K562 (cell line): Measurements from ENCODE around the gene INSR. TPM values are rescaled to one million over a fixed set of nuclear protein-coding genes. Genes with fewer than 3 reads are reported as not detected.
A peak's percentile ranks its signal among the peaks of the same experiment; 100 is the strongest.

ENCODE experiments used
- ARNT ChIP-seq, 2 experiments: fragments of 450-650 bp; IDR thresholded peaks; 2 replicates each; pipeline ENCODE4 v1.6.1; 2016; ENCODE audit warnings: mild to moderate bottlenecking in 1 of 2
- ELF4 ChIP-seq: fragments of 450-650 bp; formaldehyde crosslinking; IDR thresholded peaks from 2 replicates; pipeline ENCODE4 v1.4.0; 2022; ENCODE audit warnings: missing genetic modification characterization
- FOXK1 ChIP-seq: sonication (generic); formaldehyde crosslinking; IDR thresholded peaks from 2 replicates; pipeline ENCODE4 v1.8.0; 2022; ENCODE audit warnings: missing genetic modification reagents, mild to moderate bottlenecking, borderline replicate concordance
- MCM7 ChIP-seq, 2 experiments: fragments of 450-650 bp; IDR thresholded peaks; 2 replicates each; pipeline ENCODE4 v1.6.1; 2016 to 2018
- MTA2 ChIP-seq: fragments of 450-650 bp; IDR thresholded peaks from 2 replicates; pipeline ENCODE4 v1.6.1; 2016; ENCODE audit warnings: low read depth
- RREB1 ChIP-seq: fragments of 250-450 bp; sonication (Bioruptor Pico); IDR thresholded peaks from 2 replicates; pipeline ENCODE4 v1.4.0; 2020
- SMAD3 ChIP-seq: fragments of 450-650 bp; formaldehyde crosslinking; conservative IDR thresholded peaks from 2 replicates; pipeline ENCODE4 v1.4.0; 2020; ENCODE audit warnings: mild to moderate bottlenecking
- TOE1 ChIP-seq, 2 experiments: fragments of 450-650 bp in 1 of 2; sonication (generic) in 1 of 2; formaldehyde crosslinking in 1 of 2; IDR thresholded peaks; 2 replicates each; pipeline versions ENCODE4 v1.7.1 to v1.8.0; 2016 to 2022; ENCODE audit warnings: borderline replicate concordance in 2 of 2, mild to moderate bottlenecking in 2 of 2, antibody characterized with exemption in 1 of 2, inconsistent platforms in 1 of 2, low read depth in 1 of 2, missing genetic modification reagents in 1 of 2, moderate library complexity in 1 of 2
- YY1 ChIP-seq, 3 experiments: IDR thresholded peaks; 2 replicates each; pipeline ENCODE4 v1.6.1; 2011; ENCODE audit warnings: low read length in 2 of 3, mild to moderate bottlenecking in 2 of 3, moderate library complexity in 2 of 3, borderline replicate concordance in 1 of 3, control low read depth in 1 of 3, low read depth in 1 of 3; ENCODE audit not compliant: insufficient read depth in 3 of 3, insufficient replicate concordance in 2 of 3, control insufficient read depth in 1 of 3, insufficient read length in 1 of 3; ENCODE audit errors: extremely low read depth in 1 of 3
- ZNF12 ChIP-seq: sonication (generic); formaldehyde crosslinking; IDR thresholded peaks from 2 replicates; pipeline ENCODE4 v1.4.0; 2020; ENCODE audit warnings: mild to moderate bottlenecking, missing genetic modification reagents
- polyA plus RNA-seq, 8 experiments: library from polyadenylated mRNA; depleted of rRNA in 4 of 8; stranded (reverse) in 5 of 8; unstranded in 3 of 8; fragments of >200 nt; fragmentation: Nextera tagmentation in 2 of 8; fragmentation: Illumina TruSeq in 1 of 8; extraction: Ambion mirVana in 2 of 8; extraction: Trizol in 1 of 8; gene quantifications; 2 replicates each; pipeline versions ENCODE4 v1.2.1 to v1.2.3, GENCODE V29; 2011 to 2014; ENCODE audit warnings: inconsistent platforms in 1 of 8, missing spikeins in 1 of 8
- total RNA-seq, 7 experiments: library from RNA; depleted of rRNA in 6 of 7; stranded (reverse); fragments of >200 nt in 6 of 7; fragmentation: Illumina TruSeq in 2 of 7; extraction: Trizol in 2 of 7; gene quantifications; 2 replicates each; pipeline versions ENCODE4 v1.2.1 to v1.2.3, GENCODE V29; 2011 to 2021; ENCODE audit warnings: low replicate concordance in 1 of 7
- TF ChIP-seq, protein P1 (sequence below): conservative IDR thresholded peaks from 2 replicates; pipeline ENCODE4 v1.6.1; 2011; ENCODE audit warnings: low read depth, mild to moderate bottlenecking, low read length; ENCODE audit not compliant: control insufficient read depth
- TF ChIP-seq, protein P2 (sequence below): sonication (generic); formaldehyde crosslinking; IDR thresholded peaks from 2 replicates; pipeline ENCODE4 v1.8.0; 2023; ENCODE audit warnings: missing genetic modification reagents, mild to moderate bottlenecking, borderline replicate concordance

The INSR gene
- total and polyA plus RNA-seq, 9 of the 15 experiments (the other 6 are each of a cell fraction or from before 2014, with no cell fraction given): 0.04 to 0.88 (median 0.41) TPM

DNA sequence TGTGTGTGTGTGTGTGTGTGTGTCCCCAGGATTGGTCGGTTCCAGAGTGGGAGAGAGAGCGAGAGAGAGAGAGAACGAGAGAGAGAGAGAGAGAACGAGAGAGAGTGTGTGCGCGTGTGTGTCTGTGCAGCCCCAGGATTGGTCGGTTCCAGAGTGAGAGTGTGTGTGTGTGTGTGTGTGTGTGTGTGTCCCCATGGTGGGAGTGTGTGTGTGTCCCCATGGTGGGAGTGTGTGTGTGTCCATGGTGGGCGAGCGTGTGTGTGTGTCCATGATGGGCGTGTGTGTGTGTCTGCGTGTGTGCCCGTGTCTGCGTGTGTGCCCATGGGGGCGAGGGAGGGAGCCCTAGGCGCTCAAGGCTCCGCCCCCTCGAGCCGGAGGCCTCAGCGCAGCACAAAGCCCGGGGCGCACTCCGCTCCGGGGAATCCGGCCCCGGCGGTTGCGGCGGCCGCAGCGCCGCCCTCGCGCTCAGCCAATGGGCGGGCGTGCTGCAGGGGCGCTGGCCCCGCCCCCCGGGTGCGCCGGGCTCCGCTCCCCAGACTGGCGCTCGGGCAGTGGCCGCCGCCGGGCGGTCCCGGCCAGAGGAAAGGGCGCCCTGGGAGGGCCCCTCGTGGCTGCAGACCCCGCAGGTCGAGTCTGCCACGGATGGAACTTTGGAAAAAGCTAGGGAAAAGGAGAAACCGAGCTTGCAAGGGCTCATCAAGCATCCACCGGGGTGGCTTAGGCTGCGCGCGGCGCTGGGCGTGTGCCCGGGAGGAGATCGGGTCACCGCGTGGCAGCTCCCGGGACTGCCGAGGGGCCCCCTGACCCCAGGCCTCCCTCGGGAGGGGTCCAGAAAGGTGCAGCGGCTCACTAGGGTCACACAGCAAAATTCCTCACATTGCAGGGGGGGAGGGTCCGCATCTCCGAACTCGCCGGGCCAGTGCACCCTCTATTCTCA is 96.2 kb downstream of the INSR start (continued):
- TF ChIP-seq TOE1 (IDR thresholded peaks at IDR 0.05; ENCODE audit: borderline replicate concordance) (peak; percentile 85), TOE1 (CRISPR knock-in tag; IDR thresholded peaks at IDR 0.05; ENCODE audit: borderline replicate concordance, low read depth) (no peak), ARNT (IDR thresholded peaks at IDR 0.05) (no peak), SMAD3 (CRISPR knock-in tag) (no peak), YY1 (IDR thresholded peaks at IDR 0.05; ENCODE audit: borderline replicate concordance in 1 of 3, control insufficient read depth in 1 of 3, extremely low read depth in 1 of 3, insufficient read depth in 3 of 3, insufficient read length in 1 of 3, insufficient replicate concordance in 2 of 3, low read depth in 1 of 3, low read length in 2 of 3) (peak in 2 of 3 experiments; percentile 62 to 74), ZNF12 (CRISPR knock-in tag) (no peak), RREB1 (CRISPR knock-in tag) (no peak), ELF4 (CRISPR knock-in tag) (peak; percentile 80), MTA2 (0 out of 2 replicates have a peak, but pooled peaks have one; percentile 30), MCM7 (IDR thresholded peaks at IDR 0.05) (no peak), FOXK1 (CRISPR knock-in tag) (no peak)
- TF ChIP-seq, protein P1, sequence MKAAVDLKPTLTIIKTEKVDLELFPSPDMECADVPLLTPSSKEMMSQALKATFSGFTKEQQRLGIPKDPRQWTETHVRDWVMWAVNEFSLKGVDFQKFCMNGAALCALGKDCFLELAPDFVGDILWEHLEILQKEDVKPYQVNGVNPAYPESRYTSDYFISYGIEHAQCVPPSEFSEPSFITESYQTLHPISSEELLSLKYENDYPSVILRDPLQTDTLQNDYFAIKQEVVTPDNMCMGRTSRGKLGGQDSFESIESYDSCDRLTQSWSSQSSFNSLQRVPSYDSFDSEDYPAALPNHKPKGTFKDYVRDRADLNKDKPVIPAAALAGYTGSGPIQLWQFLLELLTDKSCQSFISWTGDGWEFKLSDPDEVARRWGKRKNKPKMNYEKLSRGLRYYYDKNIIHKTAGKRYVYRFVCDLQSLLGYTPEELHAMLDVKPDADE: no peak
- TF ChIP-seq, protein P2, sequence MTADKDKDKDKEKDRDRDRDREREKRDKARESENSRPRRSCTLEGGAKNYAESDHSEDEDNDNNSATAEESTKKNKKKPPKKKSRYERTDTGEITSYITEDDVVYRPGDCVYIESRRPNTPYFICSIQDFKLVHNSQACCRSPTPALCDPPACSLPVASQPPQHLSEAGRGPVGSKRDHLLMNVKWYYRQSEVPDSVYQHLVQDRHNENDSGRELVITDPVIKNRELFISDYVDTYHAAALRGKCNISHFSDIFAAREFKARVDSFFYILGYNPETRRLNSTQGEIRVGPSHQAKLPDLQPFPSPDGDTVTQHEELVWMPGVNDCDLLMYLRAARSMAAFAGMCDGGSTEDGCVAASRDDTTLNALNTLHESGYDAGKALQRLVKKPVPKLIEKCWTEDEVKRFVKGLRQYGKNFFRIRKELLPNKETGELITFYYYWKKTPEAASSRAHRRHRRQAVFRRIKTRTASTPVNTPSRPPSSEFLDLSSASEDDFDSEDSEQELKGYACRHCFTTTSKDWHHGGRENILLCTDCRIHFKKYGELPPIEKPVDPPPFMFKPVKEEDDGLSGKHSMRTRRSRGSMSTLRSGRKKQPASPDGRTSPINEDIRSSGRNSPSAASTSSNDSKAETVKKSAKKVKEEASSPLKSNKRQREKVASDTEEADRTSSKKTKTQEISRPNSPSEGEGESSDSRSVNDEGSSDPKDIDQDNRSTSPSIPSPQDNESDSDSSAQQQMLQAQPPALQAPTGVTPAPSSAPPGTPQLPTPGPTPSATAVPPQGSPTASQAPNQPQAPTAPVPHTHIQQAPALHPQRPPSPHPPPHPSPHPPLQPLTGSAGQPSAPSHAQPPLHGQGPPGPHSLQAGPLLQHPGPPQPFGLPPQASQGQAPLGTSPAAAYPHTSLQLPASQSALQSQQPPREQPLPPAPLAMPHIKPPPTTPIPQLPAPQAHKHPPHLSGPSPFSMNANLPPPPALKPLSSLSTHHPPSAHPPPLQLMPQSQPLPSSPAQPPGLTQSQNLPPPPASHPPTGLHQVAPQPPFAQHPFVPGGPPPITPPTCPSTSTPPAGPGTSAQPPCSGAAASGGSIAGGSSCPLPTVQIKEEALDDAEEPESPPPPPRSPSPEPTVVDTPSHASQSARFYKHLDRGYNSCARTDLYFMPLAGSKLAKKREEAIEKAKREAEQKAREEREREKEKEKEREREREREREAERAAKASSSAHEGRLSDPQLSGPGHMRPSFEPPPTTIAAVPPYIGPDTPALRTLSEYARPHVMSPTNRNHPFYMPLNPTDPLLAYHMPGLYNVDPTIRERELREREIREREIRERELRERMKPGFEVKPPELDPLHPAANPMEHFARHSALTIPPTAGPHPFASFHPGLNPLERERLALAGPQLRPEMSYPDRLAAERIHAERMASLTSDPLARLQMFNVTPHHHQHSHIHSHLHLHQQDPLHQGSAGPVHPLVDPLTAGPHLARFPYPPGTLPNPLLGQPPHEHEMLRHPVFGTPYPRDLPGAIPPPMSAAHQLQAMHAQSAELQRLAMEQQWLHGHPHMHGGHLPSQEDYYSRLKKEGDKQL: no peak
